ENCODE data around the gene SORBS1.
A peak's percentile ranks its signal among the peaks of the same experiment; 100 is the strongest.

SORBS1 gene

GRCh38 chr10:95540514-95541052 lies 20.6 kb downstream of the SORBS1 start:
- H3K14ac ChIP-seq (ENCODE audit: low read length) = no peak overlapping the region
- H3K27me3 ChIP-seq (ENCODE audit: insufficient read depth, low read length) = no peaks in the 10 kb centered on the region
- H3K79me2 ChIP-seq (ENCODE audit: control insufficient read depth, insufficient read depth, low read length, poor library complexity) = no peaks in the 10 kb centered on the region
- no peak overlapping the region for H3K9ac ChIP-seq (ENCODE audit: low read length)
- H4K8ac ChIP-seq (ENCODE audit: low read depth, low read length) = peak overlapping the region; percentile 12
- H3K4ac ChIP-seq (ENCODE audit: low read depth, low read length) = no peak overlapping the region
- H3K36me3 ChIP-seq (ENCODE audit: control insufficient read depth in 1 of 2, insufficient read depth in 2 of 2, low read length in 2 of 2) = no peaks in the 10 kb centered on the region
- H3K79me1 ChIP-seq (ENCODE audit: low read length) = peaks cover 3% of the 10 kb centered on the region
- no peak overlapping the region for H4K91ac ChIP-seq (ENCODE audit: low read depth, low read length)
- H2AFZ ChIP-seq (ENCODE audit: insufficient read depth, low read length, poor library complexity) = no peak overlapping the region
- H3K23ac ChIP-seq (ENCODE audit: low read length) = no peak overlapping the region
- H3K4me2 ChIP-seq (ENCODE audit: low read length) = no peak overlapping the region
- H3K18ac ChIP-seq (ENCODE audit: low read length) = no peak overlapping the region
- H2BK12ac ChIP-seq (ENCODE audit: low read length) = peak overlapping the region; percentile 23
- H4K12ac ChIP-seq (ENCODE audit: low read depth, low read length) = no peak overlapping the region
- WGBS (ENCODE audit: extremely low coverage, insufficient coverage, insufficient read length) = no CpG with 5 or more reads among the region's 2 CpGs
- H3K4me3 ChIP-seq (ENCODE audit: low read depth, low read length) = no peak overlapping the region
- H3K27ac ChIP-seq (ENCODE audit: low read depth, low read length) = no peak overlapping the region
- no peak overlapping the region for H2BK120ac ChIP-seq (ENCODE audit: insufficient read depth, low read length, poor library complexity)
- H2BK5ac ChIP-seq (ENCODE audit: low read depth, low read length, poor library complexity) = no peak overlapping the region
- no peaks in the 10 kb centered on the region for H3K9me3 ChIP-seq (ENCODE audit: insufficient read depth, low read depth, low read length)
- no peak overlapping the region for H2AK5ac ChIP-seq (ENCODE audit: low read length)
- DNase-seq = no peak
- peaks cover 7 to 15% of the 10 kb centered on the region in 2 experiments for H3K4me1 ChIP-seq (ENCODE audit: control insufficient read depth in 1 of 2, insufficient read depth in 2 of 2, low read length in 2 of 2)

GRCh38 chr10:95539560-95540284 lies 21.4 kb downstream of the SORBS1 start:
- Histone ChIP-seq H3K18ac (ENCODE audit: low read length) (no peak overlapping the region), H3K23ac (ENCODE audit: low read length) (no peak overlapping the region)
- DNase-seq = no peak

GRCh38 chr10:95538412-95538811 lies 22.8 kb downstream of the SORBS1 start:
- H2BK12ac ChIP-seq (ENCODE audit: low read length) = no peak overlapping the region
- H3K27me3 ChIP-seq (ENCODE audit: insufficient read depth, low read length) = no peaks in the 10 kb centered on the region
- no peak overlapping the region for H4K8ac ChIP-seq (ENCODE audit: low read depth, low read length)
- no peaks in the 10 kb centered on the region for H3K36me3 ChIP-seq (ENCODE audit: control insufficient read depth in 1 of 2, insufficient read depth in 2 of 2, low read length in 2 of 2)
- H3K9me3 ChIP-seq (ENCODE audit: insufficient read depth, low read depth, low read length) = no peaks in the 10 kb centered on the region
- no peak overlapping the region for H3K4me3 ChIP-seq (ENCODE audit: low read depth, low read length)
- H3K79me2 ChIP-seq (ENCODE audit: control insufficient read depth, insufficient read depth, low read length, poor library complexity) = no peaks in the 10 kb centered on the region
- no peak overlapping the region for H2AK5ac ChIP-seq (ENCODE audit: low read length)
- H3K4me1 ChIP-seq (ENCODE audit: control insufficient read depth in 1 of 2, insufficient read depth in 2 of 2, low read length in 2 of 2) = peaks cover 7 to 15% of the 10 kb centered on the region in 2 experiments
- DNase-seq = no peak
- WGBS (ENCODE audit: extremely low coverage, insufficient coverage, insufficient read length) = no CpG with 5 or more reads among the region's 5 CpGs
- no peak overlapping the region for H3K27ac ChIP-seq (ENCODE audit: low read depth, low read length)
- no peak overlapping the region for H3K4ac ChIP-seq (ENCODE audit: low read depth, low read length)
- no peak overlapping the region for H3K23ac ChIP-seq (ENCODE audit: low read length)
- H4K91ac ChIP-seq (ENCODE audit: low read depth, low read length) = no peak overlapping the region
- no peak overlapping the region for H2BK120ac ChIP-seq (ENCODE audit: insufficient read depth, low read length, poor library complexity)
- no peak overlapping the region for H2AFZ ChIP-seq (ENCODE audit: insufficient read depth, low read length, poor library complexity)
- H3K4me2 ChIP-seq (ENCODE audit: low read length) = no peak overlapping the region
- peaks cover 3% of the 10 kb centered on the region for H3K79me1 ChIP-seq (ENCODE audit: low read length)
- no peak overlapping the region for H3K9ac ChIP-seq (ENCODE audit: low read length)
- H3K18ac ChIP-seq (ENCODE audit: low read length) = no peak overlapping the region
- no peak overlapping the region for H2BK5ac ChIP-seq (ENCODE audit: low read depth, low read length, poor library complexity)
- no peak overlapping the region for H4K12ac ChIP-seq (ENCODE audit: low read depth, low read length)
- no peak overlapping the region for H3K14ac ChIP-seq (ENCODE audit: low read length)

More at GRCh38 chr10:95539560-95540284, 21.4 kb downstream of the SORBS1 start:
- H3K9me3 ChIP-seq (ENCODE audit: insufficient read depth, low read depth, low read length) = no peaks in the 10 kb centered on the region
- H3K79me1 ChIP-seq (ENCODE audit: low read length) = peaks cover 3% of the 10 kb centered on the region
- no peak overlapping the region for H2BK5ac ChIP-seq (ENCODE audit: low read depth, low read length, poor library complexity)
- H2AK5ac ChIP-seq (ENCODE audit: low read length) = no peak overlapping the region
- no peak overlapping the region for H2BK120ac ChIP-seq (ENCODE audit: insufficient read depth, low read length, poor library complexity)
- H3K79me2 ChIP-seq (ENCODE audit: control insufficient read depth, insufficient read depth, low read length, poor library complexity) = no peaks in the 10 kb centered on the region
- H3K27ac ChIP-seq (ENCODE audit: low read depth, low read length) = no peak overlapping the region
- H3K9ac ChIP-seq (ENCODE audit: low read length) = no peak overlapping the region
- no peak overlapping the region for H4K12ac ChIP-seq (ENCODE audit: low read depth, low read length)
- no peaks in the 10 kb centered on the region for H3K27me3 ChIP-seq (ENCODE audit: insufficient read depth, low read length)
- no peak overlapping the region for H3K4ac ChIP-seq (ENCODE audit: low read depth, low read length)
- WGBS (ENCODE audit: extremely low coverage, insufficient coverage, insufficient read length) = no CpG with 5 or more reads among the region's 7 CpGs
- H2AFZ ChIP-seq (ENCODE audit: insufficient read depth, low read length, poor library complexity) = no peak overlapping the region
- H3K4me2 ChIP-seq (ENCODE audit: low read length) = no peak overlapping the region
- no peak overlapping the region for H3K4me3 ChIP-seq (ENCODE audit: low read depth, low read length)
- peaks cover 7 to 15% of the 10 kb centered on the region in 2 experiments for H3K4me1 ChIP-seq (ENCODE audit: control insufficient read depth in 1 of 2, insufficient read depth in 2 of 2, low read length in 2 of 2)
- H3K14ac ChIP-seq (ENCODE audit: low read length) = no peak overlapping the region
- no peaks in the 10 kb centered on the region for H3K36me3 ChIP-seq (ENCODE audit: control insufficient read depth in 1 of 2, insufficient read depth in 2 of 2, low read length in 2 of 2)
- peak overlapping the region; percentile 23 for H2BK12ac ChIP-seq (ENCODE audit: low read length)
- no peak overlapping the region for H4K91ac ChIP-seq (ENCODE audit: low read depth, low read length)
- no peak overlapping the region for H4K8ac ChIP-seq (ENCODE audit: low read depth, low read length)

- H3K23ac ChIP-seq (ENCODE audit: low read length) = no peak overlapping the region
- no CpG with 5 or more reads among the region's 4 CpGs for WGBS (ENCODE audit: extremely low coverage, insufficient coverage, insufficient read length)
- no peak overlapping the region for H3K18ac ChIP-seq (ENCODE audit: low read length)
- no peak overlapping the region for H2AK5ac ChIP-seq (ENCODE audit: low read length)
- H3K27me3 ChIP-seq (ENCODE audit: insufficient read depth, low read length) = no peaks in the 10 kb centered on the region
- H3K14ac ChIP-seq (ENCODE audit: low read length) = no peak overlapping the region
- H3K4me3 ChIP-seq (ENCODE audit: low read depth, low read length) = no peak overlapping the region
- no peak overlapping the region for H2AFZ ChIP-seq (ENCODE audit: insufficient read depth, low read length, poor library complexity)
- no peak overlapping the region for H2BK120ac ChIP-seq (ENCODE audit: insufficient read depth, low read length, poor library complexity)
- H3K9me3 ChIP-seq (ENCODE audit: insufficient read depth, low read depth, low read length) = no peaks in the 10 kb centered on the region
- H3K9ac ChIP-seq (ENCODE audit: low read length) = no peak overlapping the region
- H3K4me2 ChIP-seq (ENCODE audit: low read length) = no peak overlapping the region
- H3K79me2 ChIP-seq (ENCODE audit: control insufficient read depth, insufficient read depth, low read length, poor library complexity) = no peaks in the 10 kb centered on the region
- peak in 1 of 2 donors; percentile 8 for DNase-seq
- H4K8ac ChIP-seq (ENCODE audit: low read depth, low read length) = no peak overlapping the region
- H3K4me1 ChIP-seq (ENCODE audit: control insufficient read depth in 1 of 2, insufficient read depth in 2 of 2, low read length in 2 of 2) = peaks cover 7 to 15% of the 10 kb centered on the region in 2 experiments
- peaks cover 3% of the 10 kb centered on the region for H3K79me1 ChIP-seq (ENCODE audit: low read length)
- H3K36me3 ChIP-seq (ENCODE audit: control insufficient read depth in 1 of 2, insufficient read depth in 2 of 2, low read length in 2 of 2) = no peaks in the 10 kb centered on the region
- H3K4ac ChIP-seq (ENCODE audit: low read depth, low read length) = no peak overlapping the region
- H3K27ac ChIP-seq (ENCODE audit: low read depth, low read length) = no peak overlapping the region
- H2BK5ac ChIP-seq (ENCODE audit: low read depth, low read length, poor library complexity) = no peak overlapping the region
- H2BK12ac ChIP-seq (ENCODE audit: low read length) = no peak overlapping the region
- H4K91ac ChIP-seq (ENCODE audit: low read depth, low read length) = no peak overlapping the region
- no peak overlapping the region for H4K12ac ChIP-seq (ENCODE audit: low read depth, low read length)
Measured at GRCh38 chr10:95537542-95537927, 23.6 kb downstream of the SORBS1 start.

All from trophoblast cell (in vitro differentiated cells and primary cell).